ENCODE results near the gene ADCK1. TPM values are rescaled to one million over a fixed set of nuclear protein-coding genes. Genes with fewer than 3 reads are reported as not detected.

The ADCK1 gene
- total RNA-seq, 1 experiment from 2014 or later = 12.2 TPM

- no peak overlapping the region for H3K4ac ChIP-seq (ENCODE audit: low read depth, low read length)
- no peak overlapping the region for H2BK15ac ChIP-seq (ENCODE audit: low read depth, low read length)
- no peaks in the 10 kb centered on the region for H3K4me1 ChIP-seq (ENCODE audit: insufficient read depth, low read length)
- H3K18ac ChIP-seq (ENCODE audit: insufficient read length, low read depth, low read length) = no peak overlapping the region
- DNase-seq = no peak
- no peaks in the 10 kb centered on the region for H3K9me3 ChIP-seq (ENCODE audit: control insufficient read depth, low read depth, low read length)
- H2BK5ac ChIP-seq (ENCODE audit: insufficient read length, low read length) = no peak overlapping the region
- Mint-ChIP-seq H3K9me3 (no peaks in the 10 kb centered on the region), H3K4me1 (peaks cover 11 to 14% of the 10 kb centered on the region in 2 experiments), H3K27me3 (ENCODE audit: low read depth) (no peaks in the 10 kb centered on the region), H3K4me3 (no peak overlapping the region), H3K27ac (no peak overlapping the region), H3K36me3 (ENCODE audit: insufficient read depth in 1 of 3, low read depth in 3 of 3) (no peaks in the 10 kb centered on the region; a peak in 2 of 7 replicates)
- no peak overlapping the region for H4K5ac ChIP-seq (ENCODE audit: insufficient read length, low read depth, low read length)
- H3K79me2 ChIP-seq (ENCODE audit: insufficient read depth, low read length) = no peaks in the 10 kb centered on the region
- no peak overlapping the region for H2BK20ac ChIP-seq (ENCODE audit: low read depth, low read length, poor library complexity, severe bottlenecking)
- no peaks in the 10 kb centered on the region for H3K79me1 ChIP-seq (ENCODE audit: insufficient read depth, low read depth, low read length, poor library complexity, severe bottlenecking)
- H3K23ac ChIP-seq (ENCODE audit: insufficient read length, low read depth, low read length) = no peak overlapping the region
- H3K23me2 ChIP-seq (ENCODE audit: insufficient read length, low read depth, low read length, poor library complexity, severe bottlenecking) = no peaks in the 10 kb centered on the region
- no peak overlapping the region for H2AK5ac ChIP-seq (ENCODE audit: insufficient read length, low read length)
- no peaks in the 10 kb centered on the region for H3K27me3 ChIP-seq (ENCODE audit: insufficient read depth, low read length)
- no peak overlapping the region for H3T11ph ChIP-seq (ENCODE audit: low read length)
- no peak overlapping the region for H3K14ac ChIP-seq (ENCODE audit: insufficient read depth, low read length)
- WGBS (ENCODE audit: extremely low coverage, insufficient read length, low lambda C conversion rate) = no CpG with 5 or more reads among the region's 8 CpGs
- no peak overlapping the region for H3K4me2 ChIP-seq (ENCODE audit: insufficient read depth, insufficient read length, low read length)
- no peak overlapping the region for H2BK120ac ChIP-seq (ENCODE audit: low read depth, low read length, poor library complexity, severe bottlenecking)
- TF ChIP-seq CTCF (conservative IDR thresholded peaks at IDR 0.05) = no peak
- no peak overlapping the region for H4K91ac ChIP-seq (ENCODE audit: insufficient read length, low read depth, low read length)
- H2AFZ ChIP-seq (ENCODE audit: low read length) = no peak overlapping the region
- H4K8ac ChIP-seq (replicated peaks; ENCODE audit: insufficient read length, low read depth, low read length) = no peak overlapping the region
- H4K20me1 ChIP-seq (ENCODE audit: control insufficient read depth, insufficient read depth, insufficient read length) = no peaks in the 10 kb centered on the region
- no peak overlapping the region for H2BK12ac ChIP-seq (ENCODE audit: insufficient read length, low read depth, low read length)
- H3K9ac ChIP-seq (ENCODE audit: extremely low read depth, insufficient read length, low read length) = no peak overlapping the region
- no peak overlapping the region for H3K56ac ChIP-seq (ENCODE audit: insufficient read length, low read depth, low read length)
- no peak overlapping the region for H3K27ac ChIP-seq (ENCODE audit: insufficient read length, low read depth, low read length)
Observed at GRCh38 chr14:77903937-77904617, 104.2 kb downstream of the ADCK1 start.
